MM.1S (cell line): ENCODE results near the gene ZNF638.
"Not testable (repeated sequence)": the region's sequence is repeated elsewhere in the genome, so short reads cannot be mapped to it uniquely, and the experiment has no call there.

Source experiments
- DNase-seq: peaks from one replicate; pipeline ENCODE4 v3.0.0-alpha.2; 2015
- H2AFZ ChIP-seq: fragments of 300-600 bp; sonication (generic); 2 replicates; pipeline ENCODE4 v1.6.0; 2016; ENCODE audit warnings: antibody characterized with exemption, low read length
- H3F3A ChIP-seq: fragments of 300-600 bp; sonication (generic); 2 replicates; pipeline ENCODE4 v1.6.1; 2016; ENCODE audit warnings: mild to moderate bottlenecking, antibody characterized with exemption, low read length, moderate library complexity, mixed read lengths; ENCODE audit not compliant: insufficient read depth
- H3K27ac ChIP-seq: fragments of 300-600 bp; sonication (generic); 2 replicates; pipeline ENCODE4 v1.5.1; 2016; ENCODE audit warnings: mild to moderate bottlenecking, low read length
- H3K27me3 ChIP-seq: fragments of 300-600 bp; sonication (generic); replicated peaks from 2 replicates; pipeline ENCODE4 v1.6.0; 2016; ENCODE audit warnings: low read length; ENCODE audit not compliant: insufficient read depth
- H3K36me3 ChIP-seq: fragments of 300-600 bp; sonication (generic); replicated peaks from 2 replicates; pipeline ENCODE4 v1.6.1; 2016; ENCODE audit warnings: mild to moderate bottlenecking, low read length, mixed read lengths; ENCODE audit not compliant: insufficient read depth
- H3K4me1 ChIP-seq: fragments of 300-600 bp; sonication (generic); 2 replicates; pipeline ENCODE4 v1.6.1; 2016; ENCODE audit warnings: low read length, mixed read lengths
- H3K4me2 ChIP-seq: fragments of 300-600 bp; sonication (generic); 2 replicates; pipeline ENCODE4 v1.6.0; 2016; ENCODE audit warnings: low read depth, low read length
- H3K4me3 ChIP-seq: fragments of 300-600 bp; sonication (generic); 2 replicates; pipeline ENCODE4 v1.5.1; 2016; ENCODE audit warnings: low read length, mixed read lengths
- H3K79me2 ChIP-seq: fragments of 300-600 bp; sonication (generic); 2 replicates; pipeline ENCODE4 v1.6.1; 2016; ENCODE audit warnings: mixed run types, low read length, mixed read lengths
- H3K9ac ChIP-seq: fragments of 300-600 bp; sonication (generic); 2 replicates; pipeline ENCODE4 v1.6.1; 2016; ENCODE audit warnings: low read length, mixed read lengths
- H3K9me2 ChIP-seq: fragments of 300-600 bp; sonication (generic); replicated peaks from 2 replicates; pipeline ENCODE4 v1.6.1; 2016; ENCODE audit warnings: mild to moderate bottlenecking, low read length, mixed read lengths; ENCODE audit not compliant: insufficient read depth
- H3K9me3 ChIP-seq: fragments of 300-600 bp; sonication (generic); replicated peaks from 2 replicates; pipeline ENCODE4 v1.6.1; 2016; ENCODE audit warnings: mild to moderate bottlenecking, low read length, mixed read lengths; ENCODE audit not compliant: insufficient read depth
- H4K20me1 ChIP-seq: fragments of 300-600 bp; sonication (generic); 2 replicates; pipeline ENCODE4 v1.6.1; 2016; ENCODE audit warnings: mild to moderate bottlenecking, low read length, moderate library complexity, mixed read lengths; ENCODE audit not compliant: insufficient read depth
- CTCF ChIP-seq: fragments of 300-600 bp; sonication (generic); IDR thresholded peaks from 2 replicates; pipeline ENCODE4 v1.5.1; 2016; ENCODE audit warnings: antibody characterized with exemption, low read length, mixed read lengths
- EZH2 ChIP-seq: fragments of 300-600 bp; sonication (generic); optimal IDR thresholded peaks from 2 replicates; pipeline ENCODE3; 2017; ENCODE audit warnings: low read depth, mild to moderate bottlenecking, antibody characterized with exemption, low read length, mixed read lengths
- EZH2phosphoT487 ChIP-seq: fragments of 300-600 bp; sonication (generic); IDR thresholded peaks from 2 replicates; pipeline ENCODE4 v1.6.1; 2018; ENCODE audit warnings: antibody characterized with exemption, low read length

The ZNF638 gene

GRCh38 chr2:71317060-71317459 is 14.5 kb upstream of the ZNF638 start:
- H3K79me2 ChIP-seq: no peaks in the 10 kb centered on the region
- H3K9me2 ChIP-seq: no peaks in the 10 kb centered on the region
- no peaks in the 10 kb centered on the region for H3K4me1 ChIP-seq
- H4K20me1 ChIP-seq: no peaks in the 10 kb centered on the region
- H3F3A ChIP-seq: no peaks in the 10 kb centered on the region
- no peaks in the 10 kb centered on the region for H3K36me3 ChIP-seq
- no peak overlapping the region for H3K9ac ChIP-seq
- no peak overlapping the region for H2AFZ ChIP-seq
- H3K4me2 ChIP-seq: no peak overlapping the region
- H3K27me3 ChIP-seq: no peaks in the 10 kb centered on the region
- TF ChIP-seq EZH2phosphoT487 (no peak), CTCF (no peak), EZH2 (no peak)
- DNase-seq: no peak
- no peak overlapping the region for H3K27ac ChIP-seq
- no peaks in the 10 kb centered on the region for H3K9me3 ChIP-seq
- no peak overlapping the region for H3K4me3 ChIP-seq

- H3K9ac ChIP-seq, H3K4me2 ChIP-seq, H3K79me2 ChIP-seq, H3K36me3 ChIP-seq, H3F3A ChIP-seq, H2AFZ ChIP-seq, H3K27ac ChIP-seq, DNase-seq, H4K20me1 ChIP-seq, H3K9me3 ChIP-seq, H3K9me2 ChIP-seq, H3K4me1 ChIP-seq, H3K4me3 ChIP-seq, H3K27me3 ChIP-seq: not testable (repeated sequence)
Measured at GRCh38 chr2:71317900-71318299, 13.7 kb upstream of the ZNF638 start.

- no peaks in the 10 kb centered on the region for H3K9me3 ChIP-seq
- no peak overlapping the region for H3K27ac ChIP-seq
- no peak overlapping the region for H3K9ac ChIP-seq
- H3K27me3 ChIP-seq: no peaks in the 10 kb centered on the region
- no peak for DNase-seq
- peaks cover 5% of the 10 kb centered on the region; the same call in 1 of the 2 replicates for H3K79me2 ChIP-seq
- H3K4me2 ChIP-seq: no peak overlapping the region
- H2AFZ ChIP-seq: no peak overlapping the region
- no peaks in the 10 kb centered on the region for H4K20me1 ChIP-seq
- no peaks in the 10 kb centered on the region for H3F3A ChIP-seq
- TF ChIP-seq EZH2phosphoT487 (no peak), CTCF (no peak), EZH2 (no peak)
- H3K9me2 ChIP-seq: no peaks in the 10 kb centered on the region
- no peaks in the 10 kb centered on the region for H3K36me3 ChIP-seq
- H3K4me3 ChIP-seq: no peak overlapping the region
- H3K4me1 ChIP-seq: no peaks in the 10 kb centered on the region
Measured at GRCh38 chr2:71323386-71323785, 8.2 kb upstream of the ZNF638 start.

GRCh38 chr2:71326968-71327367 is 4.6 kb upstream of the ZNF638 start:
- Histone ChIP-seq H3K79me2 (peaks cover 9% of the 10 kb centered on the region), H3K9ac (no peak overlapping the region), H3K9me3 (no peaks in the 10 kb centered on the region), H2AFZ (no peak overlapping the region), H3K9me2 (no peaks in the 10 kb centered on the region), H3K4me2 (no peak overlapping the region), H3K27me3 (no peaks in the 10 kb centered on the region), H3K36me3 (no peaks in the 10 kb centered on the region), H4K20me1 (no peaks in the 10 kb centered on the region), H3F3A (no peaks in the 10 kb centered on the region), H3K4me1 (no peaks in the 10 kb centered on the region), H3K4me3 (no peak overlapping the region), H3K27ac (no peak overlapping the region)
- no peak for DNase-seq
- no peak for TF ChIP-seq EZH2
